Measurements from ENCODE around the gene NGB. TPM values are rescaled to one million over a fixed set of nuclear protein-coding genes. Genes with fewer than 3 reads are reported as not detected.

Gene NGB
- total RNA-seq, 1 donor: not detected

DNA sequence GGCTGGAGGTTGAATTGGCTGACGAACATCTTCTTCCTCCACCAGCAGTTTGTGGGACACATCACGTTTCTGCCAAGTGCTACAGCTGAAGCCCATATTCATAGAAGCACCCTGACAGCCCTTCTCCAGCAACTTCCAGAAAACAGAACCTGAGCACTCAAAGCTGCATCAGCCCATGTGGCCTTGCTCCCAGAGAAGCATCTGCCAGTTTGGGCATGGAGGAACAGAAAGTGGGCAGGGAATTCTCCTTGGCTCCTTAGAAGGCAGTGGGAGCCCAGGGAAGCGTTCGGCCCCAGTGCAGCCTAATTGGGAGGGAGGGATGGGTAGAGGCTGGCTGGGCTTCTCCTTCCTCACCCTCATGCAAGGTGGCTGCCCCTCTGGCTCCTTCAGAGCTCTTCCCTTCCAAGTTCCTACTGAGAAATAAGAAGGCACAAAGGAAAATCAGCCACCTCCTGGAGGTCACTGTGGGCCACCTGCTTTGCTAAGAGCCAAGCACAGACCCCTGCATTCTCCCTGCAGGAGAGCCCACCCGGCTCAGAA is 4.1 kb upstream of the NGB start:
- no peak overlapping the region for H3K4me3 ChIP-seq (ENCODE audit: low read depth, low read length)
- no peak for DNase-seq (ENCODE audit: low read depth)
- TF ChIP-seq, protein P1, sequence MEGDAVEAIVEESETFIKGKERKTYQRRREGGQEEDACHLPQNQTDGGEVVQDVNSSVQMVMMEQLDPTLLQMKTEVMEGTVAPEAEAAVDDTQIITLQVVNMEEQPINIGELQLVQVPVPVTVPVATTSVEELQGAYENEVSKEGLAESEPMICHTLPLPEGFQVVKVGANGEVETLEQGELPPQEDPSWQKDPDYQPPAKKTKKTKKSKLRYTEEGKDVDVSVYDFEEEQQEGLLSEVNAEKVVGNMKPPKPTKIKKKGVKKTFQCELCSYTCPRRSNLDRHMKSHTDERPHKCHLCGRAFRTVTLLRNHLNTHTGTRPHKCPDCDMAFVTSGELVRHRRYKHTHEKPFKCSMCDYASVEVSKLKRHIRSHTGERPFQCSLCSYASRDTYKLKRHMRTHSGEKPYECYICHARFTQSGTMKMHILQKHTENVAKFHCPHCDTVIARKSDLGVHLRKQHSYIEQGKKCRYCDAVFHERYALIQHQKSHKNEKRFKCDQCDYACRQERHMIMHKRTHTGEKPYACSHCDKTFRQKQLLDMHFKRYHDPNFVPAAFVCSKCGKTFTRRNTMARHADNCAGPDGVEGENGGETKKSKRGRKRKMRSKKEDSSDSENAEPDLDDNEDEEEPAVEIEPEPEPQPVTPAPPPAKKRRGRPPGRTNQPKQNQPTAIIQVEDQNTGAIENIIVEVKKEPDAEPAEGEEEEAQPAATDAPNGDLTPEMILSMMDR (IDR thresholded peaks at IDR 0.05; ENCODE audit: insufficient read depth, low read length): no peak

DNA sequence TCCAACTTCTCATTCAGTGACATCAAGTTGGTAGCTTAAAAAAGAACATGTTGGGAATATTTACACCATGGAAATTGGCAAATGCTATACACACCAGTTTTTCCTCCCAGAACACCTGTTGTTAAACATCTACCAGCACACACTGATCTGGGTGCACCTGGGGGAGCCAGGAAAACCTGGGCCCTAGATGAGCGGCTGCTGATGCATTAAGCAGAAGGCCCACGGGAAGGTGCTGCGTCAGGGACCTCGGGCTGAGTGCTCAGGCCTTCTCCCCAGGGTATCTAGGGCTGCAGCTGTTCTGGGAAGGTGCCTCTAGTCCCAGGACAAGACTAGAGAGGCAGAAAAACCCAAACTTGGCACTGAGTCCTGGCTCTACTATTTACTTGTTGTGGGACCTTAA is 2.8 kb upstream of the NGB start:
- H3K4me3 ChIP-seq (ENCODE audit: low read depth, low read length): no peak overlapping the region
- TF ChIP-seq, protein P1 (IDR thresholded peaks at IDR 0.05; ENCODE audit: insufficient read depth, low read length): no peak
- no peak for DNase-seq (ENCODE audit: low read depth)

DNA sequence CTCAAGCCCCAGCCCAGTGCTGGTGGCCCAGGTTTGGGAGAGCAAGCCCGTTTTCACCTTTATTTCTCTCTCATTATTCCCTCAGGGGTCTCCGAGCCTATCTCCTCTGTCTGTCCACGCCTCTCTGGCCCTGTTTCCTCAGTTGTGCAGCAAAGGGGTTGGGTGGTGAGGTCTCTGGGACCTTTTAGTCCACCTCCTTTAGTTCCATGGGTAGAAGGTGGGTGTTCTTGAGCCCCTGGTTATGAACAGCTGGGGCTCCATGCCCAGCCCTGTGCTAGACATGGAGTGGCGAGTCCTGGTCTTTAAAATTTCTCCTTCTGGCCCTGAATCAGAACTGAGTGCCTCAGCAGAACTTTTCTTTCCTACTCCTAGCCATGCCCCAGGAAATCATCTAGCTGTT is 1.3 kb upstream of the NGB start:
- TF ChIP-seq, protein P1 (IDR thresholded peaks at IDR 0.05; ENCODE audit: insufficient read depth, low read length): no peak
- no peak for DNase-seq (ENCODE audit: low read depth)
- H3K4me3 ChIP-seq (ENCODE audit: low read depth, low read length): no peak overlapping the region

DNA sequence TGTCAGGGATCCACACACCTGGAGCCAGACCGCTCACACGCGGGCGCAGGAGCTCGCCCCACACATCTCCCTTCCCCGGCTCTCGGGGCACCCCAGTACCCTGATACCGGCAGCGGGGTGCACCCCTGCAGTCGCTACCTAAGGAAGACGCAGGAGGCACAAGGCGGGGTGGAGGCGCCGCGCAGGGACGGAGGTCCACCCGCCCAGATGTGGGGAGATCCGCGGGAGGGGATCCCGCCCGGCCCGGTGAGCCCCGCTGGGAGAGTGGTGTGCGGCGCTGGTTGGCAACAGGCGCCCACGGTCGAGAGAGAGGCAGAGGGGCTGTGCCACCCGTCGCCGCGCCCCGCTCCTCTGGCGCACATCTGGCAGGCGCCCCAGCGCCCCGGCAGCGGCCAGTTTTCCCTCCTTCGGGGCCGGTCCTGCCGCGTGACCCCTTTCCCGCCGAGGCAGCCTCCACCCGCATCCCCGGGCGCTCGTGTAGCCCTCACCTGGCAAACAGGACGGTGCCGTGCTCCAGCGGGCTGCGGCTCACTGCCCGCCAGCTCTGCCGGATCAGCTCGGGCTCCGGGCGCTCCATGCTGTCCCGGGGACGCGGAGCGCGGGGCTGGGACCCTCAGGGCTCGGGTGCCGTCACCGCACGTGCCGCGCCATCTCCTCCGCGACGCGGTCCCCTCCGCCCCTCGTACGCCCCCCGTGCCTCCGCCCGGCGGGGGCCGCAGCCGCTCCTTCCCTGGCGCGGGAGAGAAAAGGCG is 469 bp downstream of the NGB start:
- no peak overlapping the region for H3K4me3 ChIP-seq (ENCODE audit: low read depth, low read length)
- TF ChIP-seq, protein P1 (IDR thresholded peaks at IDR 0.05; ENCODE audit: insufficient read depth, low read length): no peak
- DNase-seq (ENCODE audit: low read depth): no peak

DNA sequence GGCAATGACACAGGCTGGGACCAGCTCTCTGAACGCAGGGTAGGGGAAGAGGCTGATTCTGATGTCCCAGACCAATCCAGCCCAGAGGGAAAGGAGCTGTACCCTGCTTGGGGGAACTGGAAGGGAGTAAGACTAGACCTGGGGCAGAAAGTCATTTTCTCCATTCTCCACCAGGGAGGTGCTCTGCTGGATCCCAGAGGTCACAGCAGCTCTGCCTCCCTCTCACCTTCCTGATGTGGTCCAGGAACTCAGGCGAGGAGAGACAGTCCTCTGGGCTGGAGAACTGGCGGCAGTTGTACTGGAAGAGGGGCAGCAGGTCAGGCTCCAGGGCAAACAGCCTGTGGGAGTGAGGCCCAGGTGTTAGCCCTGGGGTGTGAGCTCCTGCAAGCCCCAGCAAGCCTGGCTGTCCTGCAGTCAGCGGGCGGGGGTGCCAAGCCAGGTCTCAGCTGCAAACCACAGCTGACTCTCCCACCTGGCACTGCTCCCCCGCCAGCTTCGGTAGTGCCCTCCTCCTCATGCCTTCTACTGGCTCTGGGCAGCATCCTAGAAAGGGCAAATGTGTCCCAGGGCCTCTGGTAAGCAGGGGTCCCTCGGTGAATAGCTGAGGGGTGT is 1.9 kb downstream of the NGB start:
- no peak for DNase-seq (ENCODE audit: low read depth)
- TF ChIP-seq, protein P1 (IDR thresholded peaks at IDR 0.05; ENCODE audit: insufficient read depth, low read length): no peak
- H3K4me3 ChIP-seq (ENCODE audit: low read depth, low read length): no peak overlapping the region

DNA sequence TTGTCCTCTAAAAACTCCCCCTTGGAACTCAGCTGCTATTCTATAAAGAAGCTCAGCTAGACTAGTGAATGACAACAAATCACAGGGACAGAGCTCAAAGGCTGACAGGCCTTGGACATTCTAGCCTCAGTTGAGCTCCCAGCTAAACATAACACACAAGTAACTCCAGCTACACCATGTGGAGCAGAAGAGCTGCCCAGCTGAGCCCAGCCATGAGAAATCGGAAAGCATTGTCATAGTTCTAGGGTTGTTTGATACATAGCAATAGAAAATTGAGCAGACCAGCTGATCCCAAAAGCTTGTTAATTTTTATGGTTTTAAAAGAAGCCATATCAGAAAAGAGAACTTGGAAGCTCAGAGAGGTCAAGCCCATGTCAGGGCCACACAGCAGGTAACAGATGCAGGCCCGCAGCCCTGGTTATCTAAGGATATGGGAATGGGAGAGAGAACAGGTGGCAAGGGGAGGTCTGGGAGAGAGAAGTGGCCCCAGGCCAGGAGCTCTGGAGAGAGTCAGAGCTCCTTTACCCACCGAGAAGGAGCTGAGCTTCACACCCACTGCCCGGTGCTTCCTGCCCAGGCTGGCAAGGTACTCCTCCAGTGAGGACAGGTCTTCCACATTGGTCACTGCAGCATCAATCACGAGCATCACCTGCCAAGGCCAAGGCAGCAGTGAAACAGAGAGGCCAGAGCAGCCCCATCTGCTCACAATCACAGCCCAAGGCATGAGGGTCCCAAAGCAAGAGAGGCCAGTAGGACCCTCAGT is 2.9 kb downstream of the NGB start:
- H3K4me3 ChIP-seq (ENCODE audit: low read depth, low read length): no peak overlapping the region
- no peak for DNase-seq (ENCODE audit: low read depth)
- TF ChIP-seq, protein P1 (IDR thresholded peaks at IDR 0.05; ENCODE audit: insufficient read depth, low read length): no peak

All from fibroblast of the aortic adventitia (primary cell).